GM12878 (cell line): ENCODE measurements around the gene STK11.

Experiments used
- CTCF ChIP-seq, 3 experiments: IDR thresholded peaks in 2 of 3; conservative IDR thresholded peaks in 1 of 3; 2 replicates each; pipeline ENCODE4 v1.5.1; 2011; ENCODE audit warnings: low read depth in 3 of 3, low read length in 3 of 3, mild to moderate bottlenecking in 3 of 3, control low read depth in 2 of 3, moderate library complexity in 2 of 3, inconsistent platforms in 1 of 3, mixed read lengths in 1 of 3; ENCODE audit not compliant: control insufficient read depth in 2 of 3, insufficient read depth in 1 of 3; ENCODE audit errors: extremely low read depth in 1 of 3
- SREBF1 ChIP-seq: IDR thresholded peaks from 2 replicates; pipeline ENCODE4 v1.6.1; 2012; ENCODE audit warnings: mild to moderate bottlenecking, low read length

- no peak for TF ChIP-seq SREBF1
- no peak for TF ChIP-seq CTCF (IDR thresholded peaks at IDR 0.05 in 2 of 3, conservative IDR thresholded peaks at IDR 0.05 in 1 of 3; ENCODE audit: control insufficient read depth in 2 of 3, extremely low read depth in 1 of 3, insufficient read depth in 1 of 3, low read depth in 3 of 3, low read length in 3 of 3)
Measured at GRCh38 chr19:1260749-1261537, 55.4 kb downstream of the STK11 start.
